GM19240 (cell line): ENCODE results near the gene LTK.

Experiments
- DNase-seq: peaks from one replicate; pipeline ENCODE4 v3.0.0; 2011; ENCODE audit warnings: low spot score; ENCODE audit not compliant: insufficient read length

The LTK gene

GRCh38 chr15:41513506-41514227, at the start of gene LTK:
Gene LTK (minus strand): TSS chr15:41513827. CDS start chr15:41513709, 118 bp downstream.
- no peak for DNase-seq

- DNase-seq = no peak
Measured at GRCh38 chr15:41562784-41563198, 49.2 kb upstream of the LTK start.

GRCh38 chr15:41562244-41562643, 48.6 kb upstream of the LTK start:
- no peak for DNase-seq

- DNase-seq = no peak
Measured at GRCh38 chr15:41561777-41562145, 48.1 kb upstream of the LTK start.

- DNase-seq = no peak
Measured at GRCh38 chr15:41561104-41561776, 47.6 kb upstream of the LTK start.

GRCh38 chr15:41560572-41560874, 46.9 kb upstream of the LTK start:
- DNase-seq = no peak

GRCh38 chr15:41559239-41559782, 45.7 kb upstream of the LTK start:
- DNase-seq = no peak

- peak; percentile 63 for DNase-seq
Measured at GRCh38 chr15:41558400-41559238, 45.0 kb upstream of the LTK start, which contains the start of gene TYRO3. Gene TYRO3 (plus strand): TSS chr15:41559212. CDS start chr15:41559258, 46 bp downstream.

- peak; percentile 81 for DNase-seq
Measured at GRCh38 chr15:41557673-41558399, 44.2 kb upstream of the LTK start.

- DNase-seq = no peak
Measured at GRCh38 chr15:41556677-41557076, 43.0 kb upstream of the LTK start.

- no peak for DNase-seq
Measured at GRCh38 chr15:41554915-41555314, 41.3 kb upstream of the LTK start.

- DNase-seq = no peak
Measured at GRCh38 chr15:41554343-41554742, 40.7 kb upstream of the LTK start.

GRCh38 chr15:41553731-41554130, 40.1 kb upstream of the LTK start:
- no peak for DNase-seq

- no peak for DNase-seq
Measured at GRCh38 chr15:41550066-41550775, 36.6 kb upstream of the LTK start.

GRCh38 chr15:41546851-41547786, 33.5 kb upstream of the LTK start:
- DNase-seq = no peak

- DNase-seq = no peak
Measured at GRCh38 chr15:41545218-41545617, 31.6 kb upstream of the LTK start.

- no peak for DNase-seq
Measured at GRCh38 chr15:41544650-41545015, 31.0 kb upstream of the LTK start.

- no peak for DNase-seq
Measured at GRCh38 chr15:41543521-41543870, 29.9 kb upstream of the LTK start.

GRCh38 chr15:41536866-41537265, 23.2 kb upstream of the LTK start:
- DNase-seq = no peak

- no peak for DNase-seq
Measured at GRCh38 chr15:41535544-41535943, 21.9 kb upstream of the LTK start.
